ENCODE results near the gene CNIH2. TPM values are rescaled to one million over a fixed set of nuclear protein-coding genes. Genes with fewer than 3 reads are reported as not detected.

CNIH2 gene
- total and polyA plus RNA-seq, 2 of the 13 experiments (the other 11 are each of a cell fraction or from before 2014, with no cell fraction given) = 0.60 to 0.69 TPM

DNA sequence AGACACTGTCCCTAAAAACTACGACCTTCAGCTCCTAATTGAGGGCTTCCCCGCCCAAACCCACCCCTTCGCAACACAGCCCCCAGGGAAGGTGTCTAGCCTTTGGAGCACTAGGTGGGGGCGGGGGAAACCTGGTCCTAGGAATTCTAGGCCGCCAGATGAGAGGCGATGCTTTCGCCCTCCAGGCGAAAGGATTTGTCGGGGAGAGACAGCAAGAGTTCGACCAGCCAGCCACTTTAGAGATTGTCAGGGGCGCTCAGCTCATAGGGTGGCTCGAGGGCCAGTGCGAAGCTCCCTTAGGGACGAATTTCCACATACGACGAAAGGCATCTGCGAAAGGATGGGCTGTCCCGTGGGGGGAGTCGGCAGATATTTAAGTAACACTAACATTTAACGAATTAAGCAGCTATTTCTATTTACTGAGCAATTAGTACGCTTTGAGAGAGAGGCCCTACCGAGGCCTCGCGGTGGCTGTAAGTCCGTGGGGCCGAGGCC lies 33.5 kb downstream of the CNIH2 start (continued):
- no peak for TF ChIP-seq DBP (CRISPR knock-in tag; IDR thresholded peaks at IDR 0.05; ENCODE audit: not compliant biosample characterization)
- 0 out of 2 replicates have a peak, but pooled peaks have one; percentile 44 for TF ChIP-seq ARID2 (CRISPR knock-in tag; IDR thresholded peaks at IDR 0.05; ENCODE audit: borderline replicate concordance)
- no peak for TF ChIP-seq SP2 (CRISPR knock-in tag; IDR thresholded peaks at IDR 0.05)
- TF ChIP-seq ZNF30 (CRISPR knock-in tag; IDR thresholded peaks at IDR 0.05) = no peak
- TF ChIP-seq, protein P1, sequence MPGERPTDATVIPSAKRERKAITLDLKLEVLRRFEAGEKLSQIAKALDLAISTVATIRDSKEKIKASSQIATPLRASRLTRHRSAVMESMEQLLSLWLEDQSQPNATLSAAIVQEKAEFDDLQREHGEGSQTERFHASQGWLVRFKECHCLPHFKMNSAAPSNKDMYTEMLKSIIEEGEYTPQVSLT (CRISPR knock-in tag; IDR thresholded peaks at IDR 0.05; ENCODE audit: borderline replicate concordance, low read depth) = 0 out of 2 replicates have a peak, but pooled peaks have one; percentile 12
- no peak for TF ChIP-seq GATAD1 (CRISPR knock-in tag; IDR thresholded peaks at IDR 0.05)
- no peak for TF ChIP-seq SP5 (CRISPR knock-in tag; IDR thresholded peaks at IDR 0.05; ENCODE audit: borderline replicate concordance, low read depth)
- TF ChIP-seq POLR2AphosphoS2 (IDR thresholded peaks at IDR 0.05; ENCODE audit: low read depth, low read length) = no peak
- no peak for TF ChIP-seq ZNF773 (CRISPR knock-in tag; IDR thresholded peaks at IDR 0.05; ENCODE audit: borderline replicate concordance)
- 0 out of 2 replicates have a peak, but pooled peaks have one; percentile 39 for TF ChIP-seq TARDBP (CRISPR knock-in tag; IDR thresholded peaks at IDR 0.05)
- no peak for TF ChIP-seq ZUFSP (CRISPR knock-in tag; IDR thresholded peaks at IDR 0.05; ENCODE audit: borderline replicate concordance)
- 0 out of 2 replicates have a peak, but pooled peaks have one; percentile 18 for TF ChIP-seq NR2F2 (IDR thresholded peaks at IDR 0.05; ENCODE audit: borderline replicate concordance, low read depth)
- TF ChIP-seq MLXIP (CRISPR knock-in tag; IDR thresholded peaks at IDR 0.05; ENCODE audit: borderline replicate concordance) = no peak
- no peak for TF ChIP-seq ZNF337 (CRISPR knock-in tag; IDR thresholded peaks at IDR 0.05; ENCODE audit: borderline replicate concordance, low read depth)
- TF ChIP-seq PHF21A (CRISPR knock-in tag; IDR thresholded peaks at IDR 0.05) = no peak
- TF ChIP-seq ZNF619 (CRISPR knock-in tag; IDR thresholded peaks at IDR 0.05) = no peak
- TF ChIP-seq JDP2 (CRISPR knock-in tag; IDR thresholded peaks at IDR 0.05; ENCODE audit: borderline replicate concordance) = no peak
- TF ChIP-seq JUN (CRISPR knock-in tag; IDR thresholded peaks at IDR 0.05) = no peak
- no peak for TF ChIP-seq MED8 (CRISPR knock-in tag; IDR thresholded peaks at IDR 0.05; ENCODE audit: insufficient replicate concordance)
- 0 out of 2 replicates have a peak, but pooled peaks have one; percentile 36 for TF ChIP-seq ZNF317 (CRISPR knock-in tag; IDR thresholded peaks at IDR 0.05)
- TF ChIP-seq FOXP1 (IDR thresholded peaks at IDR 0.05) = no peak
- no peak for TF ChIP-seq FOXP1 (CRISPR knock-in tag; IDR thresholded peaks at IDR 0.05)
- no peak for TF ChIP-seq RCOR2 (CRISPR knock-in tag; IDR thresholded peaks at IDR 0.05)
- TF ChIP-seq ATAD3A (CRISPR knock-in tag; IDR thresholded peaks at IDR 0.05) = no peak
- no peak for TF ChIP-seq TSC22D2 (CRISPR knock-in tag; IDR thresholded peaks at IDR 0.05; ENCODE audit: borderline replicate concordance)
- TF ChIP-seq ZNF296 (CRISPR knock-in tag; conservative IDR thresholded peaks at IDR 0.05) = 0 out of 2 replicates have a peak, but pooled peaks have one; percentile 30
- no peak for TF ChIP-seq PTBP1 (IDR thresholded peaks at IDR 0.05; ENCODE audit: low read depth, low read length, poor library complexity, severe bottlenecking)

Data from HepG2 (cell line).